Measurements from ENCODE around the gene NDUFS5.

GRCh38 chr1:39026051-39026865 lies at the start of gene NDUFS5:
- TF ChIP-seq, protein P1, sequence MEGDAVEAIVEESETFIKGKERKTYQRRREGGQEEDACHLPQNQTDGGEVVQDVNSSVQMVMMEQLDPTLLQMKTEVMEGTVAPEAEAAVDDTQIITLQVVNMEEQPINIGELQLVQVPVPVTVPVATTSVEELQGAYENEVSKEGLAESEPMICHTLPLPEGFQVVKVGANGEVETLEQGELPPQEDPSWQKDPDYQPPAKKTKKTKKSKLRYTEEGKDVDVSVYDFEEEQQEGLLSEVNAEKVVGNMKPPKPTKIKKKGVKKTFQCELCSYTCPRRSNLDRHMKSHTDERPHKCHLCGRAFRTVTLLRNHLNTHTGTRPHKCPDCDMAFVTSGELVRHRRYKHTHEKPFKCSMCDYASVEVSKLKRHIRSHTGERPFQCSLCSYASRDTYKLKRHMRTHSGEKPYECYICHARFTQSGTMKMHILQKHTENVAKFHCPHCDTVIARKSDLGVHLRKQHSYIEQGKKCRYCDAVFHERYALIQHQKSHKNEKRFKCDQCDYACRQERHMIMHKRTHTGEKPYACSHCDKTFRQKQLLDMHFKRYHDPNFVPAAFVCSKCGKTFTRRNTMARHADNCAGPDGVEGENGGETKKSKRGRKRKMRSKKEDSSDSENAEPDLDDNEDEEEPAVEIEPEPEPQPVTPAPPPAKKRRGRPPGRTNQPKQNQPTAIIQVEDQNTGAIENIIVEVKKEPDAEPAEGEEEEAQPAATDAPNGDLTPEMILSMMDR (IDR thresholded peaks at IDR 0.05), result no peak
- TF ChIP-seq POLR2A (IDR thresholded peaks at IDR 0.05), result peak in 1 of 2 donors; percentile 87
